A549 (cell line): ENCODE measurements around the gene MRPL40.

Source experiments
- EP300 ChIP-seq, 2 experiments: fragments of >200 bp; sonication (Bioruptor Twin); formaldehyde crosslinking; IDR thresholded peaks; 2 replicates in 1 of 2; 3 replicates in 1 of 2; pipeline ENCODE4 v1.6.1; 2016 to 2017
- TF ChIP-seq, protein P1 (sequence below): fragments of >200 bp; sonication (Bioruptor Twin); formaldehyde crosslinking; IDR thresholded peaks from 3 replicates; pipeline ENCODE4 v1.6.1; 2016
- TF ChIP-seq, protein P2 (sequence below): fragments of >200 bp; sonication (Bioruptor Twin); formaldehyde crosslinking; IDR thresholded peaks from 3 replicates; pipeline ENCODE4 v1.5.1; 2016

DNA sequence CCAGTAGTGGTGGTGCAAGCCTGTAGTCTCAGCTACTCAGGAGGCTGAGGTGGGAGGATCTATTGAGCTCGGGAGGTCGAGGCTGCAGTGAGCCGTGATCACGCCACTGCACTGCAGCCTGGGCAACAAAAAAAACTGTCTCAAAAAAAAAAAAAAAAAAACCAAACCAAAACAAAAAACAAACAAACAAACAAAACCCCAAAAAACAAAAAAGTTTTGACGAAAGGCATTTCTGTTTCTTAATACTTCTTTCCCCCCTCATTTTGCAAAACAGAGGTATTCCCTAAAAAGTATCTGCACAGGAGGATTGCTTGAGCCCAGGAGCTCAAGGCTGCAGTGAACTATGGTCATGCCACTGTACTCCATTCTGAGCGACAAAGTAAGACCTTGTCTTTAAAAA is 12.0 kb upstream of the MRPL40 start:
- TF ChIP-seq, protein P1, sequence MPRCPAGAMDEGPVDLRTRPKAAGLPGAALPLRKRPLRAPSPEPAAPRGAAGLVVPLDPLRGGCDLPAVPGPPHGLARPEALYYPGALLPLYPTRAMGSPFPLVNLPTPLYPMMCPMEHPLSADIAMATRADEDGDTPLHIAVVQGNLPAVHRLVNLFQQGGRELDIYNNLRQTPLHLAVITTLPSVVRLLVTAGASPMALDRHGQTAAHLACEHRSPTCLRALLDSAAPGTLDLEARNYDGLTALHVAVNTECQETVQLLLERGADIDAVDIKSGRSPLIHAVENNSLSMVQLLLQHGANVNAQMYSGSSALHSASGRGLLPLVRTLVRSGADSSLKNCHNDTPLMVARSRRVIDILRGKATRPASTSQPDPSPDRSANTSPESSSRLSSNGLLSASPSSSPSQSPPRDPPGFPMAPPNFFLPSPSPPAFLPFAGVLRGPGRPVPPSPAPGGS: no peak
- no peak for TF ChIP-seq EP300 (IDR thresholded peaks at IDR 0.05)
- TF ChIP-seq, protein P2, sequence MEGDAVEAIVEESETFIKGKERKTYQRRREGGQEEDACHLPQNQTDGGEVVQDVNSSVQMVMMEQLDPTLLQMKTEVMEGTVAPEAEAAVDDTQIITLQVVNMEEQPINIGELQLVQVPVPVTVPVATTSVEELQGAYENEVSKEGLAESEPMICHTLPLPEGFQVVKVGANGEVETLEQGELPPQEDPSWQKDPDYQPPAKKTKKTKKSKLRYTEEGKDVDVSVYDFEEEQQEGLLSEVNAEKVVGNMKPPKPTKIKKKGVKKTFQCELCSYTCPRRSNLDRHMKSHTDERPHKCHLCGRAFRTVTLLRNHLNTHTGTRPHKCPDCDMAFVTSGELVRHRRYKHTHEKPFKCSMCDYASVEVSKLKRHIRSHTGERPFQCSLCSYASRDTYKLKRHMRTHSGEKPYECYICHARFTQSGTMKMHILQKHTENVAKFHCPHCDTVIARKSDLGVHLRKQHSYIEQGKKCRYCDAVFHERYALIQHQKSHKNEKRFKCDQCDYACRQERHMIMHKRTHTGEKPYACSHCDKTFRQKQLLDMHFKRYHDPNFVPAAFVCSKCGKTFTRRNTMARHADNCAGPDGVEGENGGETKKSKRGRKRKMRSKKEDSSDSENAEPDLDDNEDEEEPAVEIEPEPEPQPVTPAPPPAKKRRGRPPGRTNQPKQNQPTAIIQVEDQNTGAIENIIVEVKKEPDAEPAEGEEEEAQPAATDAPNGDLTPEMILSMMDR: no peak
